Right renal pelvis (tissue), 4 donors: Measurements from ENCODE around the gene PSMA4. TPM values are rescaled to one million over a fixed set of nuclear protein-coding genes. Genes with fewer than 3 reads are reported as not detected.
A peak's percentile ranks its signal among the peaks of the same experiment; 100 is the strongest.
"Not testable (repeated sequence)": the region's sequence is repeated elsewhere in the genome, so short reads cannot be mapped to it uniquely, and the experiment has no call there.

Source experiments
- DNase-seq, 4 donors: peaks; one replicate each; pipeline ENCODE4 v3.0.0-alpha.2; 2013; ENCODE audit warnings: low read depth in 4 of 4, low spot score in 3 of 4, missing footprints in 1 of 4
- polyA plus RNA-seq, 4 donors: library from polyadenylated mRNA; unstranded; fragments of 120-200 nt; gene quantifications; one replicate each; pipeline ENCODE4 v1.2.1, GENCODE V29; 2013; ENCODE audit not compliant: insufficient read length in 4 of 4

PSMA4 gene
- polyA plus RNA-seq, 4 donors, result 263 to 294 (median 288) TPM

DNA sequence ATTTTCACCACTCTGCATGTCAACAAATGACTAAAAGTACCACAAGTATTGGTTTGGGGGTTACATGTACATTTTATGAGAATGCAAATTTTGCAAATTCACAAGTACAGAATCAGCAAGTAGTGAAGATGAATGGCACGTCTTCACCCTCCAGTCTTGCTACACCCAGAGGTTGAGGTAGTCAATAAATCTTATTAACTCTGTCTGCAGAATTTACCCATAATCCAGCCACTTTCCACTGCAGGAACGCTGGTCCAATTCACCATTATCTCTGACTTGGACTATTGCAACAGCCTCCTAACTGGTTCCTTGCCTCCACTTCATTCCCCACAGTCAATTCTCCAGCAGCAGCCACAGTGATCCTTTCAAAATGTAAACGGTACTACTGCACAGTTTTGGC, 10.6 kb downstream of the PSMA4 start:
- no peak for DNase-seq

DNA sequence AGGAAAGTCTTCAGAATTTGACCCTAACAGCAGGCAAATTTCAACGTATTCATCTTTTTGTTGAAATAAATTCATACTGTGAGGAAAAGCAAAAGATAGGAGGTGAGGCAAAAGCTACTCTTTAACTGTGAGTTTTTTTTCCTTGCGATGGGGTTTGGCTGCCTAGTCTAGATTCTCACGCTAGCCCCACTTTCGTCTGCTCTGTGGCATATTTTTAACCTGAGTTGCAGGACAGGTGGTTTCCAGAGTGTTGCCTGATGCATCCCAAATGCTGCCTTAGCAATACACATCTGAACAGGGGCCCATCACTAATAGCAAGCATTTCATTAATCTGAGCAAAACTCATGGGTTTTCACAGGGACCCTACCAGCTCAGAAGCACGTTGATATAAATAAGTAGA, 11.7 kb downstream of the PSMA4 start:
- DNase-seq, result no peak

DNA sequence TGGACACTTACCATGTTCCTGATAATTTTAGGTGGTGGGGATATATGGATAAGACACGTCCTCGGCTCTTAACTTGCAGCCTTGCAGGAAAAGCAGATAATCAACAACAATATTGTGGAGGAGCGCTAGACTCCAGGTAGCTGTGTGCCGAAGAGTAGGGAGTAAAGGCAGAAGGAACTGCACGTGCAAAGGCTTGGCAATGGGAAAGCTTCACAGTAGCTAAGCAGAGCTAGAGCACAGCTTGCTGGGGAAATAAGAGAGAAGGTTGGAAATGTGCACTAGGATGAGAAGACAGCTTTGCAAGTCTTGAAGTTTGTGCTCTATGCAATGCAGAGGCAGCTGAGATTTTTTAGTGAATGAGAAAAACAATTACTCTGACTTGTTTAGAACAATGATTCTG, 12.4 kb downstream of the PSMA4 start:
- no peak for DNase-seq

DNA sequence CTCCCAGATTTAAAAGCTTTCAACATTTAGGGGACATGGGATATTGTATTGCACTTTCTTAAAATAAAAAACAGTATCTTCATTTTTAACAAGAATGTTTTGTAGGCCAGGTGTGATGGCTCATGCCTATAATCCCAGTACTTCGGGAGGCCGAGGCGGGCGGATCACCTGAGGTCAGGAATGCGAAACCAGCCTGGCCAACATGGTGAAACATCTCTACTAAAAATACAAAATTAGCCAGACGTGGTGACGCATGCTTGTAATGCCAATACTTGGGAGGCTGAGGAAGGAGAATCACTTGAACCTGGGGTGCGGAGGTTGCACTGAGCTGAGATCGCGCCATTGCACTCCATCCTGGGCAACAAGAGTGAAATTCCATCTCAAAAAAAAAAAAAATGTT, 20.0 kb downstream of the PSMA4 start:
- not testable (repeated sequence) for DNase-seq

DNA sequence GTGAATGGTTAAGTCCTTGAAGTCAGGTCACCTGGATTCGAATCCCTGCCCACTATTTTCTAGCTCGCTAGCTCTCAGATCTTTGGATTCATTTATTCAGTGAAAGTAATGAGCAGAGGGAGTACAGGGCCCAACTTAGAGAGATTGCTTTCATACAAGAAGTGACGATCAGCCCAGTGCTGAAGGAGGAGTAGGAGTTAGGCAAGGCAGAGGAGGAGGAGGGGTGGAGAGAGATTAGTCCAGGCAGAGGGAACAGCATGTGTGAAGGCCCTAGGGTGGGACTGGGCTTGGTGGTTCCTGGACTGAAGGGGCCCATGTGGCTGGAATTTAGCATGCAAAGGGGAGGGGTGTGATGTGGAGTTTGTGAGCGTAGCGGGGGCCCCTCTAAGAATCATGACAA, 21.2 kb downstream of the PSMA4 start:
- no peak for DNase-seq

DNA sequence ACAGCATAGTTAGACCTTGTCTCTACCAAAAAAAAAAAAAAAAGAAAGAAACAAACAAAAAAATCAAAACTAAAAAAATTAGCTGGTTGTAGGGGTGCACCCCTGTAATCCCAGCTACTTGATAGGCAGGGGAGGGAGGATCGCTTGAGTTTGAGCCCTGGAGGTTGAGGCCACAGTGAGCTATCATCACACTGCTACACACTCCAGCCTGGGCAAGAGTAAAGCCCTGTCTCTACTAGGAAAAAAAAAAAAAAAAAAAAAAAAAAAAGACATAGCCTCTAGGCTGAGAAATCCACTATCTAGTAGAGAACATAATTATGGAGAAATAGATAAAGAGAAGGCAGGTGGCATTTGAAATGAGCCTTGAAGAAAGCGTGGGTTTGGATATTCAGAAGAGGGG, 22.8 kb downstream of the PSMA4 start:
- no peak for DNase-seq

DNA sequence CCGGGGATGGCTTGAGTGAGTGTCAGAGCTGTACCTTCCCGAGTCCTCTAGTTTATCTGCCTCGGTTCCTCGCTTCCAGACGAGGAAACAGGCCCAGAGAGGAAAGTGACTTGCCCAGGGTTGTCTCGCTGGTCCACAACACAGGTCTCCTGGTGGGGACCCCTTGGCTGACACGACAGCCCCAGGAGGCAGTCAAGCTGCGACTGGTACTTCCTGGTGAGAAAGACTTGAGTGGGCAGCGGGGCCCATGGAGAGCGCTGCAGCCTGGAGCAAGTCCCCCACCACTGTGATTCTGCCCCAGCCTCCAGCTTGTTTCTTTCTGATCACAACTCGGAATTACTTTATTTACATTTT, 24.5 kb downstream of the PSMA4 start:
- DNase-seq, result no peak

DNA sequence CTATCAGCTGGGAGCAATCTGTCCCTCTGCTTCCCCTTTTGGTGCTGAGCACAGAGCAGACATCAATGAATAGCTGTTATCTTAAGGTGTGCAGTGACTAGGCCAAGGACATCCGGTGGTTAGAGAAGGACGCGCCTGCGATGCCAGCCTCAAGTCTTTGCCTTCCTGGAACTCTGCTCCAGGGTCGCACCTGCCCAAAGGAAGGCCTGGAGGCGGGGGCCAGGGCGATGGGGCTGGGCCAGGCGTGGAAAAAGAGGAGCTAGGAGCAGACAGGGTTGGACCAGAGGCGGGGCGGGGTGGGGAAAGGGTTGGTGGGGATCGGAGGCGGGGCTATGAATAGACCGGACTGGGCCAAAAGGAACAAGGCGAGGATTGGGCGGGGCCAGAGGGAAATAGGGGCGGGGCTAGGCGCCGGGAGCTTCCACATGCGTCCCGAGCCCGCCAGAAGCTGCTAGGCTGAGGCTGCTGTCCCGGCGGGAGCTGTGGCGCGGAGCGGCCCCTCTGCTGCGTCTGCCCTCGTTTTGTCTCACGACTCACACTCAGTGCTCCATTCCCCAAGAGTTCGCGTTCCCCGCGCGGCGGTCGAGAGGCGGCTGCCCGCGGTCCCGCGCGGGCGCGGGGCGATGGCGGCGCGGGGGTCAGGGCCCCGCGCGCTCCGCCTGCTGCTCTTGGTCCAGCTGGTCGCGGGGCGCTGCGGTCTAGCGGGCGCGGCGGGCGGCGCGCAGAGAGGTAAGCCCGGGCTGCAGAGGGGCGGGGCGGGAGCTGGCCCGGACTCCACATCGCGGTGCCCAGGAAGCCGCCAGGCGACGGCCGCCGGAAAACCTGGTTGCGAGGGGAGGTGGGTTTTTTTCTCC, 25.1 kb downstream of the PSMA4 start, which contains the start of gene CHRNA5:
Gene CHRNA5, plus strand, starts transcription at position 424 of the 854 bp plus-strand sequence. Its CDS starts 200 bp downstream, at position 624.
- peak in 3 of 4 donors; percentile 66 to 82 (median 67) for DNase-seq

DNA sequence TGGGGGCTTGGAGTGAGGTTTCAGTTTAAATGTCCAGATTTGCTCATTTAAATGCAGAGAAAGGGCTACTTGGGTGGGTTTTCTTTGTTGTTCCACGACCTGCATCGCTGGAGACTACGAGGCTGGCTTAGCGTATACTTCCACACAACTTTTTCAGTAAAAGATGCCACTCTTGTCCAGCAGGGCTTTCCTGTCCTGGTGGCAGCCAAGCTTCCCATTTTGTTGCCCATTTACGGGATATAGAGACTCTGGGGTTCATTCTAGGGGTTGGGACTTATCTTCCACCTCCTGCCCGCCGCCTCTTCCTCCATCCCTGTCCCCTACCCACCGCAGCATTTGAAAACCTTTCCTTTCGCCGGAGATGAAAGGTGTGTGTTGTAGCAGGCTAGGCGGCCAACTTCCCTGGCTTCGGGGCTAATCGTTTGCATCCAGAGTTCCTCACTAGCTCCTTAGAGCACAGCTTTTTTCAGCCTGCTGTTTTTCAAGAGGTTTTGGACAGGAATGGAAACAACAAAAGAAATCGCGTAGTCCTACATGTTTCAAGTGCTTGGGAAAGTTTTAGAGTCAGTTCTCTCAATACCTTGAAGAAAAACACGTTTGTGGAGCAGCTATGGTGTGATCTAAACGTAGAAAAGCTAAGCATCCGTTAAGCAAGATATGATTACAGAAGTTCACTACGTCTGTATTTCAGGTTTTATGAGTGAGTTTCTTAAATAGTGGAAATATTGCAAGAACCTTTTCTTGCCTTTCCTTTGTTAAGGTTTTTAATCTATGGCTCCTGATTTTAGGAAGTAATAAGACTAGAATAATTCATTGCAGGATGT, 25.9 kb downstream of the PSMA4 start:
- peak in 3 of 4 donors; percentile 15 to 37 (median 16) for DNase-seq

DNA sequence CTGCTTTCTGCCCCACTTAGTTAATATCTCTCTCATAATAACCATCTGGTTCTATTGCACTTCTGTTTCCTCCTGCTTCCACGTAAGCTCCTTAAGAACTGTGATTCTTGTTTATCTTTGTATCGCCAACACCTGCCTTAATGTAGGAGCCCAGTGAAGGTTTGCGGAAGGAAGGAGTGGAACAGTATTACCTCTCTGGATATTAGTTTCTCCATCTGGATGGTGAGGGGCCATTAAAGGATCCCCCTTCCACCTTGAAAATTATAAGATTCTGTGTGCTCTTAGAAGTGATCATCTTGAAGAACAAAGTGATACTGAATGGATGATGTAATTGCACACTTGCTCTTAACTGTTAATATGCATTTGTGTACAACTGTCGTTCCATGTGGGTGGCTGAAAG, 27.3 kb downstream of the PSMA4 start:
- no peak for DNase-seq

DNA sequence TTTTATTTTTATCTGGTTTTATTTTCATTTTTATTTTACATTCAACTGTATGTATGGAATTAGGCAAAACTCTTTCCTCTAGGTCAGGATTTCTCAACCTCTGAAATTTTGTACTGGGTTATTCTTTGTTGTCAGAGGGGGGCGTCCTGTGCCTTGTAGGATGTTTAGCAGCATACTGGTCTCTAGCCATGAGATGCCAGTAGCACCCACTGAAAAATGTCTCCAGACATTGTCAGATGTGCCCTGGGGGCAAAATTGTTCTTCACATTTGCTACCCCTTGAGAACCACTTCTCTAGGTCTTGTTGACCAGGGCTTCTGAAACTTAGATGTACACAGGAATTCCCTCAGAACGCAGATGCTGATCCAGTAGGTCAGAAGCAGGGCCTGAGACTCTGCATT, 30.5 kb downstream of the PSMA4 start:
- DNase-seq, result no peak

DNA sequence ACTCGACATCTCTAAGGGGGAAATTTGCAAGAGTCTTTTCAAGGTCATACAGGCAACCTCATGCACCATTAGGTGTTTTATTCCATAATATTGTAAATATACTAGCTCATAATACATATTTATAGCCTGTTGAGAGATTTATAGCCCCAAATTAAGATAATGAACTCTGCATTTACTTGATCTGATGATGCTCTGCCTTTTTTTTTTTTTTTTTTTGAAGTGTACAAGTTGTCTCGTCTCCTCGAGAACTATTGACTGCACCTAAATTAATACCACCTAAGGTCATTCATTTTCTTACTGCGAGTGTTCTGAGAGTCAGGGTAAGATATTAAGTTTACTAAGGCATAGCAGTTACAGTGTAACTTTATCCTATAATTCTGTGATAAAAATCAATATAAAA, 31.1 kb downstream of the PSMA4 start:
- no peak for DNase-seq

DNA sequence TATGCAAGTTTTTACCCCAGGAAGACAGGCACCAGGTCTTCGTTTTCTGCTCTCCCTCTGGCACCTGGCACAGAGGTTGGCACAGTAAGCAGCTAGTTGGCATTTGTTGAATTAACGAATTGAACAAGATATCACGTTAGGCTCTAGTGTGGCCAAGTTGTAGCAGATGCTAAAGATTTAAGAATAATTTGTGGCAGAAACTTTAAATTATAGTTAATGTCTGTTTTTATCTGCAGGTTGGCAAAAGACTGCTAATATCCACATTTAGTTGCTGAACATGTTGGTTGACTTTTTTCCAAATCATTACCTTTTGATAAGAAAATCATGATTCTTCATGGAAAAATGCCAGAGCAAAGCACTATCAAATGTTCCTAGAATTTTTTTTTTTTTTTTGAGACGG, 33.2 kb downstream of the PSMA4 start:
- DNase-seq, result no peak

DNA sequence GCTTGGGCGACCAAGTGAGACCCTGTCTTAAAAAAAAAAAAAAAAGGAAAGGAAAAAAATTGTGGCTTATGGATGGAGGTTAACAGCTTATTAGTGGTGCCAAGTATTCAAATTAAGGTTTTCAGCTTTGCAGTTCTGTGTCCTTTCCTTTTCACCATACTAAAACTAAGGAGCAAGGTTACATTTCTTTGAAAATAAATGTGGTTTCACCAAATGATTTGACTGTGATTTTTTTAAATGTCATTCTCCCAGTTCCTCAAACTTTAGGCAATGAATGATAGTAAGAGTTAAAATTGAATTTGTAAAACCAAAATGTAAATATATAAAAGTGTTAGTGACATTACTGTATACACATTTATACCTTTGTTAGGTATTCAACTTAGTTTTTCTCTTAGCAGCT, 34.7 kb downstream of the PSMA4 start:
- no peak for DNase-seq

DNA sequence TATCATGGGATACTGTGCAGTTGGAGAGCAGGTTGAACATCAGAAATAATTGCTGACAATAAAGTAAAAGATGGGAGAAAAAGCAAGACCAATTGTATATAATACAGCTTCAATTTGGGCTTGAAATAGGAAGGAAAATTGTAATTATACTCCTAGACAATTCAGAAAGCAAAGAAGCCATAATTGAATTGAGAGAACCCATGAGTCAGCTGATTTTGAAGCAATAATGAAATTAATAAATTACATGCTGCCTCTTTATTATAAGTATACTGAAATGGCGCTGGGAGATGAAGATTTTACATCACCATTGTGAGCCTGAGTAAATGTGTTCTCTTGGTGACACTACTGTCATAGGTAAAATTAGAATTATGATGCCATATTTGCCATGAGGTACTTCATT, 57.3 kb downstream of the PSMA4 start:
- DNase-seq, result no peak

DNA sequence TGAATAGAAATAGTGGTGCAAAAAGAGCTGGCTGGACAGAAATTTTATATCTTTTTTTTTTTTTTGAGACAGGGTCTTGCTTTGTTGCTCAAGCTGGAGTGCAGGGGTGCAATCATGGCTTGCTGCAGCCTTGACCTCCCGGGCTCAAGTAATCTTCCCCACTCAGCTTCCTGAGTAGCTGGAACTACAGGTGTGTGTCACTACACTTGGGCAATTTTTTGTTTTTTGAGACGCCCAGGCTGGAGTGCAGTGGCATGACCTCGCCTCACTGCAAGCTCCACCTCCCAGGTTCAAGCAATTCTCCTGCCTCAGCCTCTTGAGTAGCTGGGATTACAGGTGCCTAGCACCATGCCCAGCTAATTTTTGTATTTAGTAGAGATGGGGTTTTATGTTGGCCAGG, 58.1 kb downstream of the PSMA4 start:
- DNase-seq, result no peak

DNA sequence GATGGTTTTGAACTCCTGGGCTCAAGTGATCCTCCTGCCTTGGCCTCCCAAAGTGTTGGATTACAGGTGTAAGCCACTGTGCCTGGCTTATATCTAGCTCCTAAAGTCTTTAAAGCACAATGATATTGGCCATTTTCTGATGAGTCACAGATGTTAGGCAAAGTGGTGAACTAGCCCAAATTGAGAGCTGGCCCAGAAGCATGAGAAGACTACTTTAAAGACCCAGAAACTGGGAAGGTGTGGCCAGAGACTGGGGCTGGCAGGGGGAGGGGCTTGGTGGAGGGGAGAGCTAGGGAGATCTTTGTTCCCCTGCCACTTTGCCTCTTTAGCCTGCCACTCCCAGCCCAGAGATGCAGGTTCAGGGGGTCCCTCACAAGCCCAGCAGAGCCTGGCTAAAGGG, 58.9 kb downstream of the PSMA4 start:
- DNase-seq, result no peak

Other genes starting within 250 kb of the PSMA4 start
- gene SKIC8, start 240.8 kb upstream of the PSMA4 start, polyA plus RNA-seq, result 100 to 1,000 TPM in 2 of 4 donors, 10 to 100 TPM in 2; 97.3 to 105 (median 99.3) TPM
- gene CRABP1, start 200.1 kb upstream of the PSMA4 start, polyA plus RNA-seq, result 10 to 100 TPM; 57.5 to 72.9 (median 60.6) TPM
- 10 to 100 TPM; 57.4 to 70.6 (median 67.6) TPM for gene IREB2, start 102.2 kb upstream of the PSMA4 start, polyA plus RNA-seq
- gene HYKK, start 32.9 kb upstream of the PSMA4 start, polyA plus RNA-seq, result 10 to 100 TPM in 1 of 4 donors, 1 to 10 TPM in 3; 7.0 to 10.3 (median 7.8) TPM
- gene CHRNA5, start 25.1 kb downstream of the PSMA4 start, polyA plus RNA-seq, result 10 to 100 TPM in 1 of 4 donors, 1 to 10 TPM in 3; 5.8 to 11.1 (median 8.1) TPM
- gene CHRNA3, start 80.6 kb downstream of the PSMA4 start, polyA plus RNA-seq, result 1 to 10 TPM in 1 of 4 donors, under 1 TPM in 3; 0.72 to 1.7 (median 0.89) TPM
- 1 to 10 TPM; 2.9 to 3.5 (median 3.1) TPM for gene CHRNB4, start 100.8 kb downstream of the PSMA4 start, polyA plus RNA-seq